OCI-LY7 (cell line): ENCODE measurements around the gene PRICKLE2. TPM values are rescaled to one million over a fixed set of nuclear protein-coding genes. Genes with fewer than 3 reads are reported as not detected.

ENCODE experiments used
- BruUV-seq: library from RNA; stranded (reverse); fragments of 400-500 nt; replicated peaks from 2 replicates; lab custom pipeline; 2021; lab: Mats Ljungman, UMichigan
- CTCF ChIA-PET: fragments of 300-600 bp; sonication (Branson Sonifier 250); formaldehyde crosslinking; loops from one replicate; lab custom pipeline; 2022; ENCODE audit warnings: antibody characterized with exemption; ENCODE audit not compliant: unreplicated experiment; lab: Charles Lee
- POLR2A ChIA-PET: fragments of 300-600 bp; sonication (Branson Sonifier 250); formaldehyde crosslinking; loops from one replicate; lab custom pipeline; 2022; ENCODE audit warnings: antibody characterized with exemption; lab: Charles Lee
- DNase-seq: peaks from one replicate; pipeline ENCODE4 v3.0.0-alpha.2; 2015; ENCODE audit warnings: low spot score
- H2AFZ ChIP-seq: fragments of 200-600 bp; sonication (generic), shearing (Covaris generic); 2 replicates; pipeline ENCODE4 v1.6.1; 2014; ENCODE audit warnings: mild to moderate bottlenecking, antibody characterized with exemption, low read length, moderate library complexity
- H3K27ac ChIP-seq: fragments of 200-600 bp; sonication (generic); 2 replicates; pipeline ENCODE4 v1.5.1; 2014; ENCODE audit warnings: mixed run types, low read depth, mild to moderate bottlenecking, moderate library complexity, low read length, inconsistent platforms; ENCODE audit not compliant: poor library complexity, severe bottlenecking
- H3K36me3 ChIP-seq: fragments of 200-600 bp; sonication (generic); 2 replicates; pipeline ENCODE4 v1.6.1; 2014; ENCODE audit warnings: mild to moderate bottlenecking, antibody characterized with exemption, low read length, moderate library complexity, mixed read lengths; ENCODE audit not compliant: insufficient read depth
- H3K4me1 ChIP-seq: fragments of 200-600 bp; sonication (generic); 2 replicates; pipeline ENCODE4 v1.5.1; 2014; ENCODE audit warnings: mild to moderate bottlenecking, low read length; ENCODE audit not compliant: insufficient read depth, poor library complexity, severe bottlenecking
- H3K4me2 ChIP-seq: fragments of 200-600 bp; sonication (generic); 2 replicates; pipeline ENCODE4 v1.6.1; 2014; ENCODE audit warnings: mild to moderate bottlenecking, low read length
- H3K4me3 ChIP-seq: fragments of 200-600 bp; sonication (generic); 2 replicates; pipeline ENCODE4 v1.5.1; 2014; ENCODE audit warnings: mild to moderate bottlenecking, low read depth, low read length; ENCODE audit not compliant: poor library complexity, severe bottlenecking
- H3K79me2 ChIP-seq: fragments of 200-600 bp; sonication (generic); 2 replicates; pipeline ENCODE4 v1.6.1; 2016; ENCODE audit warnings: low read depth, mild to moderate bottlenecking, low read length, moderate library complexity, mixed read lengths; ENCODE audit not compliant: insufficient read depth
- H3K9me2 ChIP-seq: fragments of 200-600 bp; sonication (generic); 2 replicates; pipeline ENCODE4 v1.6.1; 2016; ENCODE audit warnings: mild to moderate bottlenecking, low read length, mixed read lengths; ENCODE audit not compliant: insufficient read depth
- H3K9me3 ChIP-seq: fragments of 200-600 bp; sonication (generic); 2 replicates; pipeline ENCODE4 v1.6.1; 2014; ENCODE audit warnings: mild to moderate bottlenecking, mixed run types, low read length, mixed read lengths
- H4K20me1 ChIP-seq: fragments of 200-600 bp; sonication (generic); 2 replicates; pipeline ENCODE4 v1.6.1; 2014; ENCODE audit warnings: mild to moderate bottlenecking, antibody characterized with exemption, low read length, moderate library complexity, mixed read lengths; ENCODE audit not compliant: insufficient read depth
- CTCF ChIP-seq: fragments of 200-600 bp; sonication (generic); conservative IDR thresholded peaks from 2 replicates; pipeline ENCODE4 v1.5.1; 2014; ENCODE audit warnings: mild to moderate bottlenecking, antibody characterized with exemption, low read length, moderate library complexity, mixed read lengths
- EZH2phosphoT487 ChIP-seq: fragments of 200-600 bp; sonication (generic); IDR thresholded peaks from 2 replicates; pipeline ENCODE4 v1.6.1; 2018; ENCODE audit warnings: low read depth, borderline replicate concordance, mild to moderate bottlenecking, mixed run types, antibody characterized with exemption, low read length, moderate library complexity, mixed read lengths
- intact Hi-C: fragments of 100-400 bp; cut with micrococcal nuclease; formaldehyde crosslinking; loops from one replicate; pipeline ENCODE4 v1.10.0; 2022; ENCODE audit not compliant: unreplicated experiment
- total RNA-seq, 2 experiments: library from RNA; depleted of rRNA in 1 of 2; stranded (reverse); fragments of >200 nt in 1 of 2; shearing (Covaris generic) in 1 of 2; gene quantifications; 2 replicates each; pipeline ENCODE4 v1.2.3, GENCODE V29; 2014 to 2022

PRICKLE2 gene
- total RNA-seq, 2 experiments from 2014 or later: 2.0 to 3.9 TPM

- H3K4me3 ChIP-seq: peak overlapping the region; percentile 75
- no peak overlapping the region for H2AFZ ChIP-seq
- intact Hi-C loops: loop anchor here (5.0 kb wide), 1 partner anchor 260 kb away; no protein-coding TSS in a partner anchor
- TF ChIP-seq EZH2phosphoT487 (no peak), CTCF (no peak)
- H3K36me3 ChIP-seq: no peaks in the 10 kb centered on the region
- H3K9me2 ChIP-seq: no peaks in the 10 kb centered on the region
- no peak for DNase-seq
- H3K9me3 ChIP-seq: no peaks in the 10 kb centered on the region
- no peaks in the 10 kb centered on the region for H4K20me1 ChIP-seq
- H3K4me2 ChIP-seq: peak overlapping the region; percentile 98
- ChIA-PET CTCF (no interaction called here), POLR2A (interaction anchor here (0.8 to 1.4 kb wide), 3 partner anchors 9 to 295 kb away, joined by 3 read pairs; no protein-coding TSS in a partner anchor)
- H3K4me1 ChIP-seq: peaks cover 34% of the 10 kb centered on the region
- H3K27ac ChIP-seq: no peak overlapping the region
- BruUV-seq: no TSS peak
- H3K79me2 ChIP-seq: no peaks in the 10 kb centered on the region; the same call in 1 of the 2 replicates
Measured at GRCh38 chr3:64222501-64223111, 2.7 kb downstream of the PRICKLE2 start.

GRCh38 chr3:64221571-64222257 lies 3.6 kb downstream of the PRICKLE2 start:
- Histone ChIP-seq H3K9me2 (no peaks in the 10 kb centered on the region), H3K4me2 (peak overlapping the region; percentile 98), H2AFZ (no peak overlapping the region), H3K27ac (no peak overlapping the region), H3K9me3 (no peaks in the 10 kb centered on the region), H3K4me1 (peaks cover 34% of the 10 kb centered on the region), H3K4me3 (no peak overlapping the region), H3K36me3 (no peaks in the 10 kb centered on the region), H4K20me1 (no peaks in the 10 kb centered on the region), H3K79me2 (no peaks in the 10 kb centered on the region; the same call in 1 of the 2 replicates)
- POLR2A ChIA-PET: interaction anchor here (0.7 kb wide), 1 partner anchor 349 kb away, joined by 3 read pairs; no protein-coding TSS in a partner anchor
- TF ChIP-seq CTCF: peak; percentile 32; the same call in 1 of the 2 replicates
- TF ChIP-seq EZH2phosphoT487: no peak
- CTCF ChIA-PET: no interaction called here
- intact Hi-C loops: loop anchor here (5.0 kb wide), 1 partner anchor 261 kb away; no protein-coding TSS in a partner anchor
- no TSS peak for BruUV-seq
- DNase-seq: no peak
